Naive B cell (primary cell): Measurements from ENCODE around the gene HBS1L. TPM values are rescaled to one million over a fixed set of nuclear protein-coding genes. Genes with fewer than 3 reads are reported as not detected.
A peak's percentile ranks its signal among the peaks of the same experiment; 100 is the strongest.

Source experiments
- ATAC-seq, 2 donors: fragments of 150-1000 bp; cut with Tn5 transposase; 2 replicates each; pipeline ENCODE4 v1.10.0; 2021; ENCODE audit warnings: low read depth in 2 of 2, mild to moderate bottlenecking in 2 of 2, moderate library complexity in 2 of 2
- DNase-seq: peaks from one replicate; pipeline ENCODE4 v3.0.0; 2022
- H3K27ac Mint-ChIP-seq, 6 donors: one replicate each; pipeline ENCODE4 v1.8.0; 2020 to 2022; ENCODE audit warnings: mild to moderate bottlenecking in 6 of 6, mixed read lengths in 6 of 6, moderate library complexity in 5 of 6, inconsistent platforms in 2 of 6
- H3K27me3 Mint-ChIP-seq, 3 donors: one replicate each; pipeline ENCODE4 v1.8.0; 2021 to 2022; ENCODE audit warnings: mixed read lengths in 3 of 3, mild to moderate bottlenecking in 1 of 3
- H3K36me3 Mint-ChIP-seq, 2 donors: one replicate each; pipeline ENCODE4 v1.8.0; 2020 to 2022; ENCODE audit warnings: mixed read lengths in 2 of 2, inconsistent platforms in 1 of 2, mild to moderate bottlenecking in 1 of 2
- H3K4me1 Mint-ChIP-seq, 3 donors: one replicate each; pipeline ENCODE4 v1.8.0; 2020 to 2022; ENCODE audit warnings: mixed read lengths in 3 of 3, inconsistent platforms in 1 of 3, mild to moderate bottlenecking in 1 of 3, moderate library complexity in 1 of 3
- H3K4me3 Mint-ChIP-seq, 8 donors: one replicate each; pipeline ENCODE4 v1.8.0; 2020 to 2022; ENCODE audit warnings: mild to moderate bottlenecking in 8 of 8, mixed read lengths in 8 of 8, moderate library complexity in 8 of 8, inconsistent platforms in 2 of 8
- H3K9me3 Mint-ChIP-seq, 7 donors: one replicate each; pipeline ENCODE4 v1.8.0; 2020 to 2022; ENCODE audit warnings: mixed read lengths in 7 of 7, mild to moderate bottlenecking in 5 of 7, inconsistent platforms in 2 of 7, moderate library complexity in 1 of 7
- polyA plus RNA-seq, 6 donors: library from polyadenylated mRNA; unstranded; fragments of 300-500 nt; fragmentation: Illumina TruSeq; gene quantifications; one replicate each; pipeline ENCODE4 v1.2.3, GENCODE V29; 2021; ENCODE audit warnings: low read depth in 6 of 6

The HBS1L gene
- polyA plus RNA-seq, 6 donors from 2014 or later = 28.1 to 57.2 (median 47.6) TPM

DNA sequence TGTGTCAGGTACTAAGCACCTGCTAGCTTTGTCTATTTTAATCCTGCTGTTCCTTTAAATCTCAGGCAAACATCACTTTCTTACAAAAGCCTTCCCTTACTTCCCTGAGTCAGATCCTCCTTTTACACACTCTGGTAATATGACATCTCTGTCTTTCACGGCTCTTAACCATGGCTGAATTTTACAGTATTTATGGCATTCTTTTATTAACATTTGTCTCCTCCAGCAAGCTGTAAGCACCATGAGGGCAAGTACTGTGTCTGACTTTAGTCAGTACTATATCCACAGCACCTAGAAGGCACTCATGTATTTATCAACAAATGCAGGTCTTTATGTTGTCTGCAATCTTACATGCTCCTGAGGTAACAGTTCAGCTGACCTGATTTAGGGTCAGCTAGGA, 33.7 kb upstream of the HBS1L start:
- DNase-seq = no peak
- ATAC-seq = no peak
- H3K27ac Mint-ChIP-seq = peak overlapping the region in 2 of 6 donors; percentile 59 to 88

DNA sequence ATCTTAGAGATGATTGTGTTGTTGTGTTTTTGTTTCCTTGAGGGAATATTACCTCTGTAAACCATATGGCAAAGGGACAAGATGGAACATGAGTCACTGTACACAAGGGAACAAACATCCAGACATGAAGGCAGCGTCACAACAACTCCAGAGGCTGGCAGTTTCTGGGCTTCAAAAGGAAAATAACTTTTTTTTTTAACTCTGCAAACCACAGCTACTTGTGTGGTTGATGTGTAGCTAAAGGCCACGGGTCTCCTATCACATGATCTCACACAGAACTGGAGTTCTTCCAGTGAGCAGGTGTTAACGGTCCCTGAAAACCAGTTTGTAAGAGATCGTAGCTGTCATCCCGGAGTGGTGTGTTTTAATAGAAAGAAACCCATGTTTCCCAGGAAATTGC, 33.2 kb upstream of the HBS1L start:
- Mint-ChIP-seq H3K4me3 (peak overlapping the region in 5 of 8 donors; percentile 0 to 75 (median 36)), H3K36me3 (no peaks in the 10 kb centered on the region), H3K27me3 (peaks cover 0 to 8% (median 0%) of the 10 kb centered on the region in 3 donors), H3K9me3 (peaks cover 0 to 5% (median 2%) of the 10 kb centered on the region in 7 donors), H3K4me1 (peaks cover 15 to 27% (median 24%) of the 10 kb centered on the region in 3 donors), H3K27ac (peak overlapping the region in 1 of 6 donors; percentile 22)
- DNase-seq (no peak), ATAC-seq (peak in 1 of 2 donors; percentile 29)

More for the DNA sequence above, 33.7 kb upstream of the HBS1L start:
- peak overlapping the region in 1 of 8 donors; percentile 5 for H3K4me3 Mint-ChIP-seq
- no peaks in the 10 kb centered on the region for H3K9me3 Mint-ChIP-seq
- H3K27me3 Mint-ChIP-seq = peaks cover 0 to 8% (median 0%) of the 10 kb centered on the region in 3 donors
- H3K36me3 Mint-ChIP-seq = no peaks in the 10 kb centered on the region
- peaks cover 15 to 27% (median 24%) of the 10 kb centered on the region in 3 donors for H3K4me1 Mint-ChIP-seq

DNA sequence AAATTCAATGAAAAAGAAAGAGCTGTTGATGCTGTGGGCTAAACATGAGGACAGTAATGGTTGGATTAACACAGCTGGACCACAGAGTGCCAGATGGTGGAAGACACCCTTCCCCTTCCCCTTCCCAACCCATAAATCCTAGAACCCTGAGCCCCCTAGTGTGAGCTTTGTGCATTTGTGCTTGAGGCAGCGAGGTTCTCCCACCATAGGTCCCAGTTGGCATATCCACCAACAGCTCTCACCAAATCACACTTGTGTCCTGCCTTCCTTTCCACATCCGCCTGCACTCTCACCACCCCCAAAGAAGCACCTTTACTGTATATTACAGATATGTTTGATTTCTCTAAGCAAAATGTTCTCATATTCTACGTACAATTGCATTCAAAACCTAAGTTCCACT, 32.8 kb upstream of the HBS1L start:
- H3K27me3 Mint-ChIP-seq = peaks cover 0 to 8% (median 0%) of the 10 kb centered on the region in 3 donors
- no peaks in the 10 kb centered on the region for H3K36me3 Mint-ChIP-seq
- DNase-seq (no peak), ATAC-seq (peak; percentile 49 to 56)
- peak overlapping the region in 2 of 6 donors; percentile 22 to 41 for H3K27ac Mint-ChIP-seq
- peaks cover 0 to 9% (median 3%) of the 10 kb centered on the region in 7 donors for H3K9me3 Mint-ChIP-seq
- H3K4me3 Mint-ChIP-seq = peak overlapping the region in 6 of 8 donors; percentile 0 to 75 (median 36)
- peaks cover 15 to 27% (median 24%) of the 10 kb centered on the region in 3 donors for H3K4me1 Mint-ChIP-seq

DNA sequence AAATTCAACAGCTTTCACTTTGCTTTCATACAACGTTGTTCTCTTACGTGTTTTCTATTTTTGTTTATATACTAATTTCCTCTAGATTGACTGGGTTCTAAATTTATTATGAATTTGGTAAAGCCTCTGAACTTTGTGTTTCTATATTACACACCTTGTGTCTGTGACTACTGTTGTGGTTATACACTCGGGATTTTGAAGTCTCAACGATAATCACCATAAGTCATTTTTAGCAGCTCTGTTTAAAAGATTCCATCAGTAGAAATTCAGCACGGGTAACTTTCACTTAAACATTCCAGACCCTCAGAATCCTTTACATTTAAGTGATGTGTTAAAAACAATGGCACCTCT, 31.8 kb upstream of the HBS1L start:
- Mint-ChIP-seq H3K4me3 (peak overlapping the region in 7 of 8 donors; percentile 9 to 76 (median 53)), H3K36me3 (peaks cover 0 to 6% of the 10 kb centered on the region in 2 donors), H3K4me1 (peaks cover 15 to 27% (median 24%) of the 10 kb centered on the region in 3 donors), H3K27me3 (peaks cover 0 to 8% (median 0%) of the 10 kb centered on the region in 3 donors), H3K27ac (peak overlapping the region in 1 of 6 donors; percentile 61), H3K9me3 (peaks cover 0 to 17% (median 10%) of the 10 kb centered on the region in 7 donors)
- ATAC-seq = no peak
- DNase-seq = no peak

DNA sequence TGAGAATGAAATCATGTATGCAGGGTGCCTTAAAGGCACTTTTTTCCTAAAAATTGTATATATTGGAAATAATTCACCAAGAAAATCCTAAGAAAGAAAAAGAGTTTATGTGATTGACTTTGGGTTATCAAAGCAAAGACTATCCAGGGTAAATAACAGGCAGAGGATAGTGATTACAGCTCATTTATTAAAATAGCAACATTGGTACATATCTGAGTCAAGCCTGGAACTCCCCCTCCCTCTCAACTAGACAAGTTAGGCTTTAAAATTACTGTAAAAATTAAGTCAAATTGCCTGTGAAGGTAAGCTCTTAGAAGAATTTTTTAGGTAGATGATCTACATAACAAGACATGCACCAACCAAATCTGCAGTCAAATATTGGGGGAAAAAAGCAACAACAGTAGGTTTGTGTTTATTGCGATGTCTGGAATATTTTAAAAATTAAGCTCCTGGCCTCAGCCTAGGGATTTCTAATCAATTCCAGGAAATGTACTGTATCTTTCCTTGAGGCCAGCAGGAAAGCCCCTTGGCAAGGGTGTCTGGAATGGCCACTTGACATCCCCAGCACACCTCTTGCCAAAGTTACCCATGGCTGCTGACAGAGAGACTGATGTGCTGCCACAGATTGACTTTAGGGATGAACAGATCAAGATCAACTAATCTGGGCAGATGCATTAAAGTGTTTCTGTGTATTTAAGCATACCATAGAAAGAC, 31.2 kb upstream of the HBS1L start:
- no peak for ATAC-seq
- no peak for DNase-seq
- peaks cover 0 to 8% (median 0%) of the 10 kb centered on the region in 3 donors for H3K27me3 Mint-ChIP-seq
- H3K27ac Mint-ChIP-seq = peak overlapping the region in 1 of 6 donors; percentile 49
- peak overlapping the region in 6 of 8 donors; percentile 8 to 76 (median 61) for H3K4me3 Mint-ChIP-seq
- peaks cover 0 to 22% (median 13%) of the 10 kb centered on the region in 7 donors for H3K9me3 Mint-ChIP-seq
- peaks cover 0 to 8% of the 10 kb centered on the region in 2 donors for H3K36me3 Mint-ChIP-seq
- H3K4me1 Mint-ChIP-seq = peaks cover 15 to 27% (median 24%) of the 10 kb centered on the region in 3 donors

DNA sequence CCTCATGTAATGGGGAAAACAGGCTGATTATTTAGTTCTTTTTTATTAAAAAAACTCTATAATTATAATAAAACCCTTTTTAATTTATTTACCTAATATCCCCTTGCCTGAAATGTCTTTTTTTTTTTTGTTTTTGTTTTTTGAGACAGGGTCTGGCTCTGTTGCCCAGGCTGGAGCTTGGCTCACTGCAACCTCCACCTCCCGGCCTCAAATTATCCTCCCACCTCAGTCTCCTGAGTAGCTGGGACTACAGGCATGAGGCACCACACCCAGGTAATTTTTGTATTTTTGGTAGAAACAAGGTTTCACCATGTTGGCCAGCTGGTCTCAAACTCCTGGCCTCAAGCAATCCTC, 30.3 kb upstream of the HBS1L start:
- Mint-ChIP-seq H3K9me3 (peaks cover 0 to 25% (median 17%) of the 10 kb centered on the region in 7 donors), H3K4me3 (no peak overlapping the region), H3K27ac (no peak overlapping the region), H3K27me3 (peaks cover 0 to 8% (median 0%) of the 10 kb centered on the region in 3 donors), H3K4me1 (peaks cover 15 to 27% (median 24%) of the 10 kb centered on the region in 3 donors), H3K36me3 (peaks cover 0 to 8% of the 10 kb centered on the region in 2 donors)
- DNase-seq (no peak), ATAC-seq (no peak)

DNA sequence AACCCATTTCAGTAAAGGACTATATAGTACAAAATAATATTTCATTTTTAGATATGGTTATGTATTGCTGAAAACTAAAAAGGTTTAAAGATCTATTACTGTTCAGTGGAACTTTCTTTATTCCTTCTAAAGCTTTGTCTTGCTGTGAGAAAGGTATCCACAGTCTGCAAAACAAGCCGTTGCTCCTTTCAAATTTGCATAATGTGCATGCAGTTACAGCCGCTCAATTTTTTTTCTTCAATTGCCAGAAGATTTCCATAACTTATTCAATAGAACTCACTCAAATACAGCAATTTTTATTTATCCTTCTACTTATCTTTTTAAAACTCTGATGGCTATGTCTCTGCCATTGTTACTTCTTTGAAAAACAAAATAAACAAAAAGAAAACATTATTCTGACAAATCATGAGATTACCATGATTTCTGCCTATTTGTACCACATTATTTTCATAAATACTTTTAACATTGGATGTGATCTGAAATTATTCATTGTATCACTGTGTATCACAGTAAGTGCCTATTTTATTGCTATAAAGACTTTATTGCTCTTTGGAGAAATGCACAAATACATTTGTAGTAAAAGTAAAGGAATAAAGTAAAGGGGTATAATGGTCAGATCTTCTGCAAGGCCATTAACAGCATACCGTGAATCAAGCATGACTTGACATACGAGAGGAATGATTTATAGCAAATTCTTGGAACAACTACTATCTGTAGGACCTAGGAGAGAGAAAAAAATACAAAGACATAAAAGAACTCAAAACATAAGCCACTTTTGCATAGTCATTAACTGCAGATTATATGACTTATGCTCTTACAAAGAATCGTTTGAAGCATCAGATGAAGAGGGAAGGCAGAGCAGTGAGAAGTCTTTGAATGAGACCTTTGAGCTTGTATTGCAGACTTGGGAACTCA, 29.6 kb upstream of the HBS1L start:
- Mint-ChIP-seq H3K4me3 (no peak overlapping the region), H3K9me3 (peaks cover 0 to 27% (median 17%) of the 10 kb centered on the region in 7 donors), H3K27ac (no peak overlapping the region), H3K4me1 (peaks cover 15 to 27% (median 24%) of the 10 kb centered on the region in 3 donors), H3K27me3 (peaks cover 0 to 8% (median 0%) of the 10 kb centered on the region in 3 donors), H3K36me3 (peaks cover 0 to 8% of the 10 kb centered on the region in 2 donors)
- ATAC-seq (no peak), DNase-seq (no peak)

DNA sequence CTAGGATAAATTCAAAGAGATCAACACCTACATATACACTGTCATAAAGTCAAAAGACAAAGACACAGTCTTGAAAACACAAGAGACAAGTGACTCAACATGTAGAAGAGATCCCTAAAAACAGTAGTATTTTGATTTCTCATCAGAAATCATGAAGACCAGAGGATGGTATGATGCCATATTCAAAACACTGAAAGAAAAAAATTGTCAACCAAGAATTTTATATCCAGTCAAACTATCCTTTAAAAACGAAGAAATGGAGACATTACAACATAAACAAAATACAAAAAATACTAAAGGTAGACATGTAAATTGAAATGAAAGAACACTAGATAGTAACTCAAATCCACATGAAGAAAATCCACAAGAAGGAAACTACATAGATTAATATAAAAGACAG, 27.3 kb upstream of the HBS1L start:
- Mint-ChIP-seq H3K9me3 (peaks cover 0 to 28% (median 17%) of the 10 kb centered on the region in 7 donors), H3K4me3 (no peak overlapping the region)
- ATAC-seq = no peak

DNA sequence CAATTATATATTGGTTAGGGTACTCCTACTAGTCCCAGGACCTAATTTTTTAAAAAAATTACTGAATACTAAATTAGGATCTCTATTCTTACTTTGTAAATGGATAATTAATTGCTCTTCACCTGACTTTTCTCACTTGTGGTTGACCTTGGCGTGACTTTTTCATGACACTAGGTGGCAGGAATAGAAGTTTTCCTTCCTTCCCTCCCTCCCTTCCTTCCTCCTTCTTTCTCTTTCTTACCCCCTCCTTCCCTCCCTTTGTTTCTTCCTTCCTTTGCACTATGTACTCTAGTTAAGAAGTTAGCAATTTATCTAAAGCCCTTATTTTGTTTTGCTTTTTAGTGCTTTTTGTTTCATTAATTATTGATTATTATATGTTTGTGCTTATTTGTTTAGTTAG, 20.4 kb upstream of the HBS1L start:
- H3K36me3 Mint-ChIP-seq = no peaks in the 10 kb centered on the region
- H3K4me3 Mint-ChIP-seq = no peak overlapping the region
- no peak overlapping the region for H3K27ac Mint-ChIP-seq
- DNase-seq (no peak), ATAC-seq (no peak)
- H3K9me3 Mint-ChIP-seq = peaks cover 0 to 3% (median 0%) of the 10 kb centered on the region in 7 donors
- H3K27me3 Mint-ChIP-seq = peaks cover 0 to 5% (median 0%) of the 10 kb centered on the region in 3 donors
- no peaks in the 10 kb centered on the region for H3K4me1 Mint-ChIP-seq

More for the DNA sequence above, 27.3 kb upstream of the HBS1L start:
- Mint-ChIP-seq H3K36me3 (peaks cover 0 to 8% of the 10 kb centered on the region in 2 donors), H3K27me3 (peaks cover 0 to 8% (median 2%) of the 10 kb centered on the region in 3 donors), H3K4me1 (peaks cover 9 to 13% (median 12%) of the 10 kb centered on the region in 3 donors), H3K27ac (no peak overlapping the region)
- no peak for DNase-seq

DNA sequence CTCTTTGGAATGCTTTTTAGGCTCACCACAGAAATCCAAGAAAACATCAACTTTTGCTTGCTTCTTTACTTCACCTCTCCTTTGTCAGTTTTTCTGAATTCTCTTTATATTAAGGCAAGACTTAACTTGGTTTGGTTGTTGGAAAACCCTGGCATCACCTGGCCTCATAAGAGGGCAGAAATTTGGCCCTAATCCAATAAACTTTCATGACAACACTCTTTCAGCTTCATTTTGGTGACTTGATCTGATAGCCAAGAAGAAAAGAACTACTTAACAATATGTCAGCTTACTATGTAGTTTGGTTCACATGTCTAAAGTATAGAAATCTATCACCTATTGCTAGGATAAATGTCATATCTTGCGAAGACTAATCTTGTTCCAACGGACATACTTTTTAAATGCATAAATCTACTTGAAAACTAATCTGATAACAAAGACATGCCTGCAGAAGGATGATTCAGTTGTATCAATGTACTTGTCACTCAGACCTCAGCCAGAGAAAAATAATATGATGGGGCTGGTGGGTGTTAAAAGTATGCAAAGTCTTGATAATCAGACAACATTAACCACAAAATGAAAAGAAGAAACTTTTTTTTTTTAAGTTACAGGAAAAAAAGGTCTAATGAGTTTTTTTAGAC, 19.3 kb upstream of the HBS1L start:
- Mint-ChIP-seq H3K4me3 (no peak overlapping the region), H3K27ac (peak overlapping the region in 1 of 6 donors; percentile 9), H3K9me3 (no peaks in the 10 kb centered on the region), H3K36me3 (no peaks in the 10 kb centered on the region), H3K27me3 (peaks cover 0 to 5% (median 0%) of the 10 kb centered on the region in 3 donors), H3K4me1 (no peaks in the 10 kb centered on the region)
- no peak for DNase-seq
- ATAC-seq = no peak

DNA sequence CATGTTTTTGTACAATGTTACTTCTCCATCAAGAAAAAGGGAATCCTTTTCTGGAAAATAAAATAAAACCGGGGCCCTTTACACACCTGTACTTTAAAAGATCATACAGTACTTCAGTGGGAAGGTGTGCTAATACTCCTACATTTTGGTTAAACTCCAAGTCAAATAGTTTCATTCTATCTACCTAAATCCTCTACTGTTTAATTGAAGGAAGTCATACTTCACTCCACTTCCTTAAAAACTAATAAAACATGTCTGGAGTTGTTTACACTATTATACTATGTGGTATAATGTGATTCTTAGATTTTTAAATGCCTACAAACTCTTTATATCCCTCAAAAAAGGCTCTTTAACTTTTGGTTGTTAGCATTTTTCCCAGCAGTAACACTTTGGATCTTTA, 18.6 kb upstream of the HBS1L start:
- DNase-seq = no peak
- Mint-ChIP-seq H3K4me3 (no peak overlapping the region), H3K9me3 (no peaks in the 10 kb centered on the region), H3K36me3 (no peaks in the 10 kb centered on the region), H3K4me1 (no peaks in the 10 kb centered on the region), H3K27me3 (peaks cover 0 to 5% (median 0%) of the 10 kb centered on the region in 3 donors), H3K27ac (no peak overlapping the region)
- no peak for ATAC-seq

DNA sequence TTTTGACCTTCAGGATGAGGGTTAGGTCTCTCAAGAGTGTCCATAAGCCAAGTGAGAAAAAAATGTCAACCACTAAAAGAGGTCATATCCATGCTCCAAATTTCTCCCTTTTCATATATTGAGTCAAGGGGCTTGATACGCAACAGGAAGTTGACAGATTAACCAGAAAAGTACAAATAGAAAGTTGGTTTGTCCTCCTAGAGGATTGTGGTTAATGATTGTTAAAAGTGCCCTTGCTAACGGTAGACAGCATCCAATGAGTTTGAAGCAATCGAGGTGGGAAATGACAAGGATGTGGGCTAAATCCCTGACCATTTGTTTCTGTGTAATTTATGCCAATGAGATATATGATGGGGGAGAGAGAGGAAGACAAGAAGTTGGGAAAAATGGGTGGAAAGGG, 18.1 kb upstream of the HBS1L start:
- Mint-ChIP-seq H3K36me3 (no peaks in the 10 kb centered on the region), H3K4me3 (no peak overlapping the region), H3K27ac (no peak overlapping the region), H3K27me3 (peaks cover 0 to 5% (median 0%) of the 10 kb centered on the region in 3 donors), H3K9me3 (no peaks in the 10 kb centered on the region), H3K4me1 (no peaks in the 10 kb centered on the region)
- ATAC-seq (no peak), DNase-seq (no peak)

DNA sequence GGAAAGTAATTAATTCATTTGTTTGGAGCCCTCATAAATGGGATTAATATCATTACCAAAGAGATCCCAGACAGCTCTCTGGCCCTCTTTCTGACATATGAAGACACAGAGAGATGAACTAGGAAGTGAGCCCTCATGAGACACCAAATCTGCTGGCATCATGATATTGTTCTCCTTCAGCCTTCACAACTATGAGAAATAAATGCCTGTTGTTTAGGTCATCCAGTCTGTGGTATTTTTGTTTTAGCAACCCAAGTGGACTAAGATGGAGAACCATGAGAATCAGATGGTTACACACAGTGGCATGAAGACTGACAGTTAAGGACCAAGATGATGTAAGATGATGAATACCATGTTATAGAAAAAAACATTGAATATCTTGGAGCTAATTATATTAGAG, 16.9 kb upstream of the HBS1L start:
- Mint-ChIP-seq H3K4me1 (peaks cover 0 to 6% (median 3%) of the 10 kb centered on the region in 3 donors), H3K27ac (no peak overlapping the region), H3K4me3 (no peak overlapping the region), H3K27me3 (no peaks in the 10 kb centered on the region), H3K36me3 (no peaks in the 10 kb centered on the region), H3K9me3 (peaks cover 0 to 2% (median 0%) of the 10 kb centered on the region in 7 donors)
- DNase-seq = no peak
- no peak for ATAC-seq
